Heart right ventricle (tissue), 16 donors: ENCODE data around the gene RNF148. TPM values are rescaled to one million over a fixed set of nuclear protein-coding genes. Genes with fewer than 3 reads are reported as not detected.
A peak's percentile ranks its signal among the peaks of the same experiment; 100 is the strongest.

Source experiments
- ATAC-seq, 8 donors: fragments of 200-7000 bp; cut with Tn5 transposase; one replicate each; pipeline ENCODE4 v1.9.1; 2020; ENCODE audit warnings: mild to moderate bottlenecking in 8 of 8, moderate library complexity in 8 of 8, moderate number of reproducible peaks in 1 of 8
- DNase-seq, 2 donors: peaks; one replicate each; pipeline ENCODE4 v3.0.0-alpha.2; 2020
- H3K27ac ChIP-seq, 10 donors: fragments of 200-600 bp; sonication (generic) in 2 of 10; one replicate each; pipeline versions ENCODE4 v1.5.0 to v1.8.0; 2020 to 2022; ENCODE audit warnings: mild to moderate bottlenecking in 3 of 10
- H3K27me3 ChIP-seq, 7 donors: fragments of 200-600 bp; one replicate each; pipeline ENCODE4 v1.8.0; 2021 to 2022; ENCODE audit warnings: mild to moderate bottlenecking in 2 of 7
- H3K36me3 ChIP-seq, 9 donors: fragments of 200-600 bp; sonication (generic) in 1 of 9; one replicate each; pipeline versions ENCODE4 v1.5.0 to v1.8.0; 2020 to 2022; ENCODE audit warnings: mild to moderate bottlenecking in 2 of 9
- H3K4me1 ChIP-seq, 9 donors: fragments of 200-600 bp; sonication (generic) in 1 of 9; one replicate each; pipeline versions ENCODE4 v1.5.0 to v1.8.0; 2020 to 2022; ENCODE audit warnings: mild to moderate bottlenecking in 4 of 9
- H3K4me3 ChIP-seq, 10 donors: fragments of 200-600 bp; sonication (generic) in 2 of 10; one replicate each; pipeline versions ENCODE4 v1.5.0 to v1.8.0; 2020 to 2022; ENCODE audit warnings: mild to moderate bottlenecking in 7 of 10, moderate library complexity in 2 of 10
- H3K9me3 ChIP-seq, 11 donors: fragments of 200-600 bp in 10 of 11; sonication (generic) in 2 of 11; one replicate each; pipeline versions ENCODE4 v1.5.0 to v1.8.0; 2013 to 2022; ENCODE audit warnings: mild to moderate bottlenecking in 2 of 11, control low read depth in 1 of 11, moderate library complexity in 1 of 11
- CTCF ChIP-seq, 9 donors: fragments of 200-600 bp; sonication (generic) in 2 of 9; IDR thresholded peaks; one replicate each; pipeline versions ENCODE4 v1.5.0 to v1.8.0; 2021 to 2022; ENCODE audit warnings: antibody characterized with exemption in 9 of 9, mild to moderate bottlenecking in 5 of 9, moderate library complexity in 1 of 9
- WGBS, 2 donors: extraction: QIAGEN DNeasy Blood & Tissue Kit; methylation state at CpG; one replicate each; pipeline ENCODE4 v1.1.7; 2013; ENCODE audit warnings: inconsistent platforms in 1 of 2; 5-methylcytosine and 5-hydroxymethylcytosine counted together
- intact Hi-C, 10 donors: fragments of 100-400 bp; cut with DNase I; formaldehyde crosslinking; loops; one replicate each; pipeline versions ENCODE4 v1.11.1 to v1.14.2; 2022
- polyA plus RNA-seq, 2 donors: library from polyadenylated mRNA; stranded (reverse); fragments of 200-250 nt; gene quantifications; one replicate each; pipeline ENCODE4 v1.2.3, GENCODE V29; 2013
- total RNA-seq, 10 donors: library from RNA; stranded (reverse); fragmentation: NEBNext Ultra II Directional in 3 of 10; extraction: Animal tissue kit (Norgen Biotek cat#: 25700) in 3 of 10; gene quantifications; one replicate each; pipeline versions ENCODE4 v1.2.1 to v1.2.4, GENCODE V29; 2021 to 2023
- donor health status: Arrhythmogenic right ventricular cardiomyopathy.
- donor health status: ischemic (EF 13 %, LVEDD 7.1; RV severe dilation, severe dysfunction).
- donor health status: healthy with polysubstance abuse.
- donor health status: DM: no; HTN: yes; CAD: no.
- donor health status: DM: no; HTN: no; CAD: no.
- donor health status: ischemic (EF 25% LVEDD 6.9; RV normal size, moderate dysfunction).
- donor health status: ischemic (EF 25% LVEDD 5.7; RV mildly dilated, moderate dysfunction).
- donor health status: healthy.
- donor health status: DM: yes; HTN: yes; CAD: no.
- donor health status: Ischemic cardiomyopathy.
- donor health status: ischemic (EF 35%, LVEDD 5.7; RV mildly dilated, moderate dysfunction).
- donor health status: nonischemic (EF 11% LVEDD 7.7; RV severe dilation, severe dysfunction).
- donor health status: DM: yes; HTN: yes; CAD: no.
- donor health status: PGD.
- donor health status: ischemic (EF 29% LVEDD 5.4; RV normal size, mild dysfunction).
- donor health status: nonischemic (EF 23%, LVEDD 6.1; RV moderate dilation, normal function).

RNF148 gene
- total and polyA plus RNA-seq, 12 donors: 0.03 to 0.49 (median 0.34) TPM; not detected in 5

- Histone ChIP-seq H3K4me3 (no peak overlapping the region), H3K27me3 (no peaks in the 10 kb centered on the region), H3K36me3 (no peaks in the 10 kb centered on the region), H3K9me3 (no peaks in the 10 kb centered on the region), H3K4me1 (peaks cover 0 to 14% (median 3%) of the 10 kb centered on the region in 9 donors), H3K27ac (no peak overlapping the region)
- TF ChIP-seq CTCF (IDR thresholded peaks at IDR 0.05): no peak
- intact Hi-C loops: no loop called here
- WGBS, 2 donors: 54 to 66% methylated on average over 1 of the region's 1 CpG
- ATAC-seq (no peak), DNase-seq (no peak)
These were observed 25.6 kb downstream of the RNF148 start for GRCh38 chr7:122677149-122677548.

GRCh38 chr7:122676466-122676865 lies 26.3 kb downstream of the RNF148 start:
- no peaks in the 10 kb centered on the region for H3K27me3 ChIP-seq
- H3K4me1 ChIP-seq: peaks cover 0 to 14% (median 3%) of the 10 kb centered on the region in 9 donors
- no peak for TF ChIP-seq CTCF (IDR thresholded peaks at IDR 0.05)
- no peak overlapping the region for H3K4me3 ChIP-seq
- DNase-seq (no peak), ATAC-seq (peak in 1 of 8 donors; percentile 21)
- intact Hi-C loops: no loop called here
- H3K27ac ChIP-seq: no peak overlapping the region
- no peaks in the 10 kb centered on the region for H3K9me3 ChIP-seq
- H3K36me3 ChIP-seq: no peaks in the 10 kb centered on the region
- 93 to 94% methylated on average over 2 of the region's 2 CpGs for WGBS, 2 donors

- no peaks in the 10 kb centered on the region for H3K27me3 ChIP-seq
- ATAC-seq: no peak
- H3K9me3 ChIP-seq: no peaks in the 10 kb centered on the region
- H3K4me3 ChIP-seq: no peak overlapping the region
- intact Hi-C loops: no loop called here
- peaks cover 0 to 14% (median 3%) of the 10 kb centered on the region in 9 donors for H3K4me1 ChIP-seq
- H3K36me3 ChIP-seq: no peaks in the 10 kb centered on the region
- H3K27ac ChIP-seq: no peak overlapping the region
- no peak for DNase-seq
- no peak for TF ChIP-seq CTCF (IDR thresholded peaks at IDR 0.05)
- 92 to 93% methylated on average over 7 of the region's 7 CpGs for WGBS, 2 donors
These were observed 27.1 kb downstream of the RNF148 start for GRCh38 chr7:122675621-122676020.

- peak in 2 of 8 donors; percentile 24 to 28 for ATAC-seq
- 73 to 83% methylated on average over 7 of the region's 7 CpGs for WGBS, 2 donors
- H3K9me3 ChIP-seq: no peaks in the 10 kb centered on the region
These were observed 27.7 kb downstream of the RNF148 start for GRCh38 chr7:122675011-122675410.

More at GRCh38 chr7:122675011-122675410, 27.7 kb downstream of the RNF148 start:
- Histone ChIP-seq H3K4me3 (no peak overlapping the region), H3K36me3 (no peaks in the 10 kb centered on the region), H3K27ac (peak overlapping the region in 1 of 10 donors; percentile 6), H3K4me1 (peaks cover 0 to 14% (median 3%) of the 10 kb centered on the region in 9 donors), H3K27me3 (no peaks in the 10 kb centered on the region)
- no peak for DNase-seq
- TF ChIP-seq CTCF (IDR thresholded peaks at IDR 0.05): no peak
- intact Hi-C loops: no loop called here
